ENCODE results near the gene INTS14. TPM values are rescaled to one million over a fixed set of nuclear protein-coding genes. Genes with fewer than 3 reads are reported as not detected.
A peak's percentile ranks its signal among the peaks of the same experiment; 100 is the strongest.

Gene INTS14
- total RNA-seq, 1 experiment from 2014 or later, result 44.7 TPM

DNA sequence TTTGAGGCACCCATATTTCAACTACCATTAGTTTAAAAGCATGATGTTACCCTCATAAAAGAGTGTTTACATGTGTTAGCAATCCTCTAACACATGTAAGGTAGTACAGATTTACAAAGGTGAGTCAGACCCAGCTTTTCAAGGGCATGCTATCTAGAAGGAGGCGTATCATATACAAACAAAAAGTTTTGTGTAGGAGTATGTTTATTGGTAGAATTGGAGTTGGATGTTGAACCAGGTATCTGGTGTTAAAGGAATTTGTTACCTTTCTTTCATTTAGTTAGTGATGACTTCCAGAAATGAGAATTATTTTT is 78.2 kb downstream of the INTS14 start:
- Histone ChIP-seq H3K4me2 (ENCODE audit: insufficient read depth, insufficient read length, low read length) (peak overlapping the region; percentile 34), H2BK12ac (ENCODE audit: insufficient read length, low read depth, low read length) (no peak overlapping the region), H3K23me2 (ENCODE audit: insufficient read length, low read depth, low read length, poor library complexity, severe bottlenecking) (peaks cover 3% of the 10 kb centered on the region), H4K5ac (ENCODE audit: insufficient read length, low read depth, low read length) (no peak overlapping the region), H2BK15ac (ENCODE audit: low read depth, low read length) (no peak overlapping the region), H2AK5ac (ENCODE audit: insufficient read length, low read length) (no peak overlapping the region), H3K4me1 (ENCODE audit: insufficient read depth, low read length) (no peaks in the 10 kb centered on the region; the same call in 1 of the 2 replicates), H3K14ac (ENCODE audit: insufficient read depth, low read length) (no peak overlapping the region), H3K79me2 (ENCODE audit: insufficient read depth, low read length) (peaks cover 48% of the 10 kb centered on the region), H3K9ac (ENCODE audit: extremely low read depth, insufficient read length, low read length) (peak overlapping the region; percentile 25), H2BK120ac (ENCODE audit: low read depth, low read length, poor library complexity, severe bottlenecking) (no peak overlapping the region), H3K23ac (ENCODE audit: insufficient read length, low read depth, low read length) (no peak overlapping the region), H4K8ac (replicated peaks; ENCODE audit: insufficient read length, low read depth, low read length) (no peak overlapping the region), H3K18ac (ENCODE audit: insufficient read length, low read depth, low read length) (no peak overlapping the region), H3K79me1 (ENCODE audit: insufficient read depth, low read depth, low read length, poor library complexity, severe bottlenecking) (peaks cover 6% of the 10 kb centered on the region), H3K27me3 (ENCODE audit: insufficient read depth, low read length) (no peaks in the 10 kb centered on the region), H2AFZ (ENCODE audit: low read length) (no peak overlapping the region), H3K27ac (ENCODE audit: insufficient read length, low read depth, low read length) (no peak overlapping the region), H2BK20ac (ENCODE audit: low read depth, low read length, poor library complexity, severe bottlenecking) (no peak overlapping the region), H4K20me1 (ENCODE audit: control insufficient read depth, insufficient read depth, insufficient read length) (no peaks in the 10 kb centered on the region), H3T11ph (ENCODE audit: low read length) (no peak overlapping the region), H2BK5ac (ENCODE audit: insufficient read length, low read length) (no peak overlapping the region), H3K4ac (ENCODE audit: low read depth, low read length) (no peak overlapping the region), H4K91ac (ENCODE audit: insufficient read length, low read depth, low read length) (no peak overlapping the region), H3K9me3 (ENCODE audit: control insufficient read depth, low read depth, low read length) (no peaks in the 10 kb centered on the region), H3K56ac (ENCODE audit: insufficient read length, low read depth, low read length) (no peak overlapping the region)
- DNase-seq, result no peak
- Mint-ChIP-seq H3K27ac (no peak overlapping the region), H3K4me1 (peaks cover 34 to 44% of the 10 kb centered on the region in 2 experiments), H3K27me3 (ENCODE audit: low read depth) (no peaks in the 10 kb centered on the region), H3K36me3 (ENCODE audit: insufficient read depth in 1 of 3, low read depth in 3 of 3) (peaks cover 3 to 23% (median 12%) of the 10 kb centered on the region in 3 experiments; a peak in 5 of 7 replicates), H3K4me3 (peak overlapping the region; percentile 1 to 58; a peak in 4 of 5 replicates), H3K9me3 (no peaks in the 10 kb centered on the region)
- TF ChIP-seq, protein P1, sequence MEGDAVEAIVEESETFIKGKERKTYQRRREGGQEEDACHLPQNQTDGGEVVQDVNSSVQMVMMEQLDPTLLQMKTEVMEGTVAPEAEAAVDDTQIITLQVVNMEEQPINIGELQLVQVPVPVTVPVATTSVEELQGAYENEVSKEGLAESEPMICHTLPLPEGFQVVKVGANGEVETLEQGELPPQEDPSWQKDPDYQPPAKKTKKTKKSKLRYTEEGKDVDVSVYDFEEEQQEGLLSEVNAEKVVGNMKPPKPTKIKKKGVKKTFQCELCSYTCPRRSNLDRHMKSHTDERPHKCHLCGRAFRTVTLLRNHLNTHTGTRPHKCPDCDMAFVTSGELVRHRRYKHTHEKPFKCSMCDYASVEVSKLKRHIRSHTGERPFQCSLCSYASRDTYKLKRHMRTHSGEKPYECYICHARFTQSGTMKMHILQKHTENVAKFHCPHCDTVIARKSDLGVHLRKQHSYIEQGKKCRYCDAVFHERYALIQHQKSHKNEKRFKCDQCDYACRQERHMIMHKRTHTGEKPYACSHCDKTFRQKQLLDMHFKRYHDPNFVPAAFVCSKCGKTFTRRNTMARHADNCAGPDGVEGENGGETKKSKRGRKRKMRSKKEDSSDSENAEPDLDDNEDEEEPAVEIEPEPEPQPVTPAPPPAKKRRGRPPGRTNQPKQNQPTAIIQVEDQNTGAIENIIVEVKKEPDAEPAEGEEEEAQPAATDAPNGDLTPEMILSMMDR (conservative IDR thresholded peaks at IDR 0.05), result no peak
- no CpG with 5 or more reads among the region's 1 CpG for WGBS (ENCODE audit: extremely low coverage, insufficient read length, low lambda C conversion rate)
